Measurements from ENCODE around the gene NOS1AP.

NOS1AP gene

GRCh38 chr1:162224267-162224666 lies 154.8 kb downstream of the NOS1AP start:
- no peak for DNase-seq

- no peak for DNase-seq
Observed at GRCh38 chr1:162228586-162228985, 159.1 kb downstream of the NOS1AP start.

DNA sequence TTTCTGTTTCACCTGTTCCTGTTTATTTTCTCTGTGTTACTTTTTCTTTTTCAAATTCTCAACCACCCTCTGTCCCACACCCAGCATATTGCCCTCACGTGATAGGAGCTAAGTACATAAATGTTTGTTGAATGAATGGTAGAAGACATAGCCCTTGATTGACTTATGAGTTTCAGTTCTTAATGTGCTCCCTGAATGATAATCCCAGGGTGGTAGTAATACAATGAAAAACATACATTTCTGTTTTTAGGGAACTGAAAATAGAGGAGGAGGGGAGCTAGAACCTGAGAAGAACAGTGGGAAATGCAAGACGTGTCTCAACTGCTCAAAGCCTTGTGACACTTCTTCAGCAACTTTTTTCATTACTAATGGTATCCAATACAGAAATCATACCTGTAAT lies 160.1 kb downstream of the NOS1AP start:
- no peak for DNase-seq

DNA sequence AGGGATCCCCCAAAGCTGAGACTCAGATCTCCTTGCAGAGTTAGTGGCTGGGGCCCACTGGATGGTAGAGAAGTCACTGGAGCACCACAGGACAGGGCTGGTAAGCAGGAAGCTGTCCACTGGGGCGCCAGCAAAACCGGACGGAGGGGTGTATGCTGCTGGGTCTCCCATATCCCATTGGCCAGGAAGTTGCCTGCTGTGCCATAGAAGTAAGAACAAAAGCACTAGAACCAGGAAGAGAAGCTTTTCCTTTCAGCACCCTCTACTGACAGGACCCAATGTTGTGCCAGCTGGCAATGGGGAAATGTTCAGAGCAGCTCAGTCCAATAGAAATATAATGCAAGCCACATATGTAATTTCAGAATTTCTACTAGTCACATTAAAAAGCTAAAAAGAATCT lies 160.6 kb downstream of the NOS1AP start:
- DNase-seq = no peak

DNA sequence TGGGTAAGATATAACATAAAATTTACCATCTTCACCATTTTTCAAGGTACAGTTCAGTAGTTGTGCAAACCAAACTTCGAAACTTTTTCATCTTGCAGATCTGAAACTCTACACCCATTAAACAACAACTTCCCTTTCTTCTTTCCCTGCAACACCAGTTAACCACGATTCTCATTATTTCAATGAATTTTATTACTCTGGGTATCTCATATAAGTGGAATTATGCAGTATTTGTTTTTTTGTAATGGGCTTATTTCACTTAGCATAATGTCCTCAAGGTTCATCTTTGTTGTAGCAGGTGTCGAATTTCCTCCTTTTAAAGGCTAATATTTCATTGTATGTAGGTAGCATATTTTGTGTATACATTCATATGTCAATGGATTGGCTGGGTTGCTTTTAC lies 161.0 kb downstream of the NOS1AP start:
- no peak for DNase-seq

GRCh38 chr1:162232034-162232711 lies 162.7 kb downstream of the NOS1AP start:
- DNase-seq = no peak

DNA sequence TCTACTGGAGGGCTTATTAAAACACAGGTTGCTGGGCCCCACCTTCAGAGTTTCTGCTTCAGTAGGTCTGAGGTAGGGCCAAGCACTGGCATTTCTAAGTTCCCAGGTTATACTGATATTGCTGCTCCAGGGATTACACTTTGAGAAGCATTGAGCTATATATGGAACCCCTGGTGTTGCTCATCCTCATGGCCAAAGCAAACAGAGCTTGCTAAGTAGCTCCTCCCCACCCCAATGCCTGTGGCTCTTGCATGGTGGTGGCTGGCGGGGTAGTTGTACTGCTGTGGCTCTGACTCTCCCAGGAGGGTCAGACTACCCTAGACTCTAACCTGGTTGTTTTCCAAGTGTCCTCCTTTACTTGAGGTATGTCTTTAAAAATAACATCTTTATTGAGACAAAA lies 163.6 kb downstream of the NOS1AP start:
- DNase-seq = no peak

GRCh38 chr1:162233937-162234336 lies 164.4 kb downstream of the NOS1AP start:
- DNase-seq = no peak

DNA sequence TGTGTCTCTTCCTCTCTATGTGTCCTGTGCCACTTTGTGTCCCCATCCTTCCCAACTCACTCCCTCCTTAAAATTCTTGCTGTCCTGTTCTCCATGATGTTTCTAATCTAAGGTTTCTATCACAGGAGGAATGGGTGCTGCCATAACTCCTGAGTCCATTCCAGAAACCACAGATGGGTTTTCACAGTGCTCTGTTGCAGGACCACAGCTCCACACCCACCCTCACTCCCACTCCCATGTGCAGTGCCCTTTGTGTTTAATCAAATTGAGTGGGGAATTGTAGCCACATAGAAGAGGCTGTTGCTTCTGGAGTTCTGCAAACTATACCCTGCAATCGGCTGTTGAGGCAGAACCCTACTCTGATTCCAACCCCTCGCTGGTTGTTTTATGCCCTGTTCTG lies 165.1 kb downstream of the NOS1AP start:
- DNase-seq = no peak

DNA sequence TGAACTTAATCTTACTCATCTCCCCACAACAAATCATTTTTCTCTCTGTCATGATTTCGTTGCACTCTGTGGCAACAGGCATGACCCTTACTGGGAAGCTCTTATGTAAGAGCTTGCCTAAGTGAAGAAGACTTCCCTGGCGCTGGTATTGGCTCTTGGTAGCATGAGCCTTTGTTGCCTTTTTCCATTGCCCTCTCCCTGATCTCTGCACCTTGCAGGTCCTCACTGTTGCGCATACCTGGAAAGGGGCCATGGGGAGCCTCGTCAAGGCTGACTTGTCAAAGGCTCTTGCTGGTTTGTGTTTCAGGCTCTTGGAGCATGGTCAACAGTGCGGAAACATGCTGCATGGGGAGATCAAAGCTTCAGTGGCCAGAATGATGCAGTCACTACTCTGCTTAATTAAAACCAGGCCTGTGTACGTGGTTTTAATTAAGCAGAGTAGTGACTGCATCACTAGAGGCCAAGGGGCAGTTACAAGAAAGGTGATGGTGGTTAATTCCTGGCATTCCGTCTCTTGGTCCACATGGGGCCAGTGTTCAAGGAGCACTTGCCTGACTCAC lies 165.8 kb downstream of the NOS1AP start:
- no peak for DNase-seq

DNA sequence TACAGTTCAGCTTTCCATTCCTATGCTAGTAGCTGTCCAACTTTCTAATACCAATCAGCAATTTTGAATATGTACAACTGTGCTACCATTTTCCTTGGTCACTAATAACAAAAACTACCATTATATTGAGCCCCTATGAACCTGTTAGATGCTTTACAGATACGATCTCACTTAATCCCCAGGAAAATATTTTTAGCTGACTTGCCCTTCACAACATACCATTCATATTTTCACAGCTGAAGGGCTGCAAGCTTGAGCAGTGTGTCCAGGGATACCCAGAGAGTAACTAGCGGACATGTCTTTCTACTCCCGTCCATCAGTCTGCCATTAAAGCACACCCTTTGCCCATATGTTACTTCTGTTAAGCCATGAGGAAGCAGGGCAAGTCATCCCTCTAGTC lies 166.7 kb downstream of the NOS1AP start:
- DNase-seq = no peak

- DNase-seq = no peak
Observed at GRCh38 chr1:162236618-162237017, 167.1 kb downstream of the NOS1AP start.

GRCh38 chr1:162240577-162240976 lies 171.1 kb downstream of the NOS1AP start:
- DNase-seq = no peak

DNA sequence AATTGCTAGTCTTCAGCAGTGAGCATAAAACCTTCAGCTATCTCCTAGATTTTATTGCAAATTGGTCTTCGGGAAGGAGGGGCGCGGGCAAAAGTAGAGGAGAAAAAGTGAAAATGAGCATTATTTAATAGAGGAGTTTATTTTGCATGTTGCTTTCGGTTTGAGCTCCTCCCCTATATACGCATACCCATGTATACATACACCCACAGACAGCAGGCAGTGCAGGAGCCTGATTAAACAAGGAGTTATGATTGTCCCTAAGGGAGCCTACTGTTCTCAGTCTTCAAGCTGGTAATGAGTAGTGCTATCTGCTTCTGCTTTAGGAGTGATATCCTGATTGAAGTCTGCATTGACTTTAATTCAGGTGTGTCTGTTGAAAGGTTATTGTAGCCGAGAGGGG lies 173.3 kb downstream of the NOS1AP start:
- no peak for DNase-seq

DNA sequence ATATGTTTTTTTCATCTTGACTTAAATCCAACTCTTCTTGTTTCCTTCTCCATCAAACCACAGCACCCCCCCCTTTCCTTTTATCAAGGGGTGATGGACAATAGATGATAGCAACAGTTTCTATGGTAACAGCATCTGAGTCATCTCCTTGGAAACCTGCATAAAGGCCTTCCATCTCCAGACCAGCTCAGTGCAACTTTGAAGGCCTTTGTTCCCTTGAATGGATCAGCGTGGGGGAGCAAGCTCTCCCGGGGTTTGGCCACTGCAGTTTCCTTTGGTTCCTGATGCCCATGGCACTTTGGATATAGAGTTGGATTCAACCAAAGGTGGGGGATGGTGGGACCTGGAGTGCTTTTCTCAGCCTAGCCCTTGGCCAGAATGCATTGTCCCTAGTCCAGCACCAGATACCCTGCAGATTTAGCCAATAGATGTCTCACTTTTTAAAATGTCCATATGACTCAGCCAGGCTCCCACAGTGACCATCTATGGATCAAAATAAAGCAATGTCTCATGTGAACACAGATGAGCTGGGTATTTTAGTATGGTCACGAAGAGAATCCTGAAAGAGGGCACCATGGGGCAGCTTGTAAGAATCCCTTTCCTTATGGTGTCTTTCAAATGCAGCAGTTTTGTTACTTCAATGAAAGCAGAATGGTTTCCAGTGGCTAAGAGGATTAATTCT lies 179.5 kb downstream of the NOS1AP start:
- DNase-seq = no peak

DNA sequence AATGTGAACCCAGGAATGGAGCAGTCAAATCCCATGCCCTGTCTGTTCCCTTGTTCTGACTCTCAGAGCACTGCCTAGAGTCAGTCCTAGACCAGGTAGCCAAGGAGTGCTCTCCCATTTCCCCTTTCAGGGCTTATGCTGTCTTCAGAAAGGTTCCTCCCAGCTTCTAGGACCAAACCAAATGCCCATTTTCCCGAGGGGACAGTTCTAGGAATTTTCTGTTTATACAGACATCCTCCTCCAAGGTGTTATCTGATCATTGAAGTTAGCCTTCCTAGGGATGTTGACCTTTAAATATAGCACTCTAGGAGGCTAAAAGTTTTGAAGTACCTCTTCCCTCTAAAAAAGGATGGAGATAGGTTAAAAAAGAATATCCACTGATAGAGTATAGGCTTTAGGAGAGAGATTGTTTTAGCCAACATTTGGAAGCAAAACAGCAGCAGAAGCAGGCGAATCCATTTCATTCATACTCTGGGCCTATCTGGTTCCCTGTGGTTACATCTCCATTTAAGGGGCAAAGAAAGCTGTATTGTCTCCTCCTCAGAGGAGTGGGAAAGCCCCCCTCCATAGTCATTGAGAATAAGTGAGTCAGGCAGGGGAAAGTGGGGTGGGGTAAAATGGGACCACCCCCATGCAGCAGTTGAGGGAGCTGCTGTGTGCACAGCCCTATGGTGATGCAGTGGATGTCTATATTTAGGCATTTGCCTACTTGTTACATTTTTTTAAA lies 180.7 kb downstream of the NOS1AP start:
- DNase-seq = no peak

GRCh38 chr1:162251102-162251501 lies 181.6 kb downstream of the NOS1AP start:
- no peak for DNase-seq

DNA sequence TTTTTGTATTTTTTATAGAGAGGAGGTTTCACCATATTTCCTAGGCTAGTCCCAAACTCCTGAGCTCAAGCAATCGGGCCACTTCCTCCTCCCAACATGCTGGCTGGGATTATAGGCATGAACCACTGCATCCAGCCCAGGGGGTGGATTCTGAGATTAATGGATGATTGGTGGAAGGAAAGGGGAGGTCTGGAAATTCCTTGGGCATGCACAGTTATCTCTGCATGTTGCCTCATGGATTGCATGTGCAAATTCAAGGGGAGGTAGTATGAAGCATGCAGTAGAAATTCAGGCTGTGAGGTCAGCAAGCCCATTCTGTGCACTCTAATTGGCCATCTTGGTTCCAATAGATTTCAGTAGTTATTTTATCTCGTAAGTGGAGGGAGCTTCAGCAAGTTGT lies 182.7 kb downstream of the NOS1AP start:
- no peak for DNase-seq

- no peak for DNase-seq
Observed at GRCh38 chr1:162253790-162254189, 184.3 kb downstream of the NOS1AP start.

DNA sequence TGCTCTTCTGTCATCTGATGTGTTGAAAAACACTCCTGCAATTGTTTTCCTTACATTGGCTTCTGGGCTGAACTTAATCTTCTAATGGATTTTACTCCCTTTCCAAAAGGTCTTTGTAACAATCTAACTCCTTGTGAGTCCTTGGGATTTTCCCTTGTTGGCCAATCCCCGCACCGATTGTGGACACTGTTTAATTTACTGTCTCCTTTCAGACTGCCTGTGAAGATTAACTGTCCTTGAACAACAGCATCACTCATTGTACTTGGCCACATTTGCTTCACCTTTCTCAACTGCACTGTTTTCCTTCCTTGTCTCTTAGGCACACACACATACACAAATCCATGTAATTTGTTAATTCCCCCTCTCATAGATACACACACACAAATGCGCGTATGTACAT lies 186.8 kb downstream of the NOS1AP start:
- DNase-seq = no peak

DNA sequence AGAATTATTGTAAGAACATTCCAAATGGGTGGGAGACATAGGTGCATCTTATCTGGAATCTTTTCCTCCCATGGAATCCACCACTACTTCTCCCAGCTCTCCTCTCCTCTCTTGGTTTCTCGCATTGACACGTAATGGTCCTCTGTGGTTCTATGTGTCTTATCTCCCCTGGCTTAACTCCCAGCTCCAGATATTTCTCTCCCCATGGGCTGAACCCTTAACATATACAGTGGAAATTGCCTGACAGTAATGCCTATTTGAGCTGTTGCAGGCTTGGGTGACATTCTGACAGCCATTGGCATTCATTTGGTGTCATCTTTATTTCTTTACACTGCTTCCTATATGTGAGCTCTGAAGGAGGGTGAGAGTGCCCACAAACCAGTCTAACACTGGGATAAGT lies 188.9 kb downstream of the NOS1AP start:
- no peak for DNase-seq

DNA sequence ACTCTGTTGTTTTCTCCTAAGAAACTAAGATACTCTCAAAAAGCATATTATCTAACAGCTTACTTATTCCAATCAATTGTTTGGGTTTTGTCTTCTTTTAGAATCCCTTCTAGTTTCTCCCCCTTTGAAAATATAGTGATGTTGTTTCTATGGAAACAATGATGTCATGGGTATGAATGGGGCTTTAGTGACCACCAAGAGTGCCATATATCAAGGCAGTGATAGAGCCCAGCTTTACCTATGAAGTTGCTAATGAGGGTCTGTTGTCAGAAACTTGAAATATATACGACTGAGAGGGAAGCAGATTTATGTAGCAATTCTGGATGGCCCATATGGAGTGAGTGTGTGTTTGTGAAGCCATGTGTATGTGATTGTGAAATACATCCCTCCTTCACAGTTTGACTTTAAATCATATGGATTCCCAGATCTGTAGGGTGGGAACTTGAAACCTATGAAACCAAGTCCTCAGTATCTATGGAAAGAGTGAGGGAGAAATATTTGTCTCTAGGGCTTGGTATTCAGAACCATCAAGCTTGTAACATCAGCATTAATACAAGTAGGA lies 190.5 kb downstream of the NOS1AP start:
- no peak for DNase-seq

- no peak for DNase-seq
Observed at GRCh38 chr1:162264108-162264507, 194.6 kb downstream of the NOS1AP start.

GRCh38 chr1:162265983-162266382 lies 196.5 kb downstream of the NOS1AP start:
- no peak for DNase-seq
